IMR-90 (cell line): ENCODE measurements around the gene CCNT2.

Experiments
- CTCF ChIP-seq: conservative IDR thresholded peaks from 2 replicates; pipeline ENCODE4 v1.5.1; 2012; ENCODE audit warnings: mild to moderate bottlenecking, low read depth, low read length, improper control_type of control experiment
- MAZ ChIP-seq: IDR thresholded peaks from 2 replicates; pipeline ENCODE4 v1.6.1; 2012; ENCODE audit warnings: low read depth, mild to moderate bottlenecking, low read length, improper control_type of control experiment, moderate library complexity, borderline replicate concordance
- MXI1 ChIP-seq: IDR thresholded peaks from 2 replicates; pipeline ENCODE4 v1.6.1; 2012; ENCODE audit warnings: low read depth, mild to moderate bottlenecking, low read length, moderate library complexity, borderline replicate concordance
- POLR2A ChIP-seq: IDR thresholded peaks from 2 replicates; pipeline ENCODE4 v1.6.1; 2012; ENCODE audit warnings: mild to moderate bottlenecking, low read depth, low read length
- RAD21 ChIP-seq: IDR thresholded peaks from 2 replicates; pipeline ENCODE4 v1.6.1; 2012; ENCODE audit warnings: low read length, improper control_type of control experiment
- SMC3 ChIP-seq: fragments of 150-350 bp; IDR thresholded peaks from 2 replicates; pipeline ENCODE4 v1.6.1; 2016; ENCODE audit warnings: low read depth, mild to moderate bottlenecking, antibody characterized with exemption, low read length, moderate library complexity
- USF2 ChIP-seq: fragments of 150-350 bp; IDR thresholded peaks from 2 replicates; pipeline ENCODE4 v1.6.1; 2017; ENCODE audit warnings: mild to moderate bottlenecking, antibody characterized with exemption, low read length, low read depth

- TF ChIP-seq CTCF (no peak), SMC3 (no peak), USF2 (no peak), POLR2A (no peak), MXI1 (no peak), MAZ (no peak), RAD21 (no peak)
These were observed 57.6 kb downstream of the CCNT2 start for GRCh38 chr2:134976074-134976702.
